ENCODE data around the gene RFT1. TPM values are rescaled to one million over a fixed set of nuclear protein-coding genes. Genes with fewer than 3 reads are reported as not detected.

RFT1 gene
- total RNA-seq, 1 donor from 2014 or later: 27.7 TPM

- Mint-ChIP-seq H3K9me3 (no peaks in the 10 kb centered on the region), H3K27me3 (ENCODE audit: low read depth) (peaks cover 6% of the 10 kb centered on the region), H3K27ac (no peak overlapping the region), H3K4me1 (peaks cover 37% of the 10 kb centered on the region), H3K4me3 (no peak overlapping the region), H3K36me3 (no peaks in the 10 kb centered on the region)
- no peak for DNase-seq (ENCODE audit: low spot score in 2 of 2, unreplicated experiment in 2 of 2)
- TF ChIP-seq, protein P1, sequence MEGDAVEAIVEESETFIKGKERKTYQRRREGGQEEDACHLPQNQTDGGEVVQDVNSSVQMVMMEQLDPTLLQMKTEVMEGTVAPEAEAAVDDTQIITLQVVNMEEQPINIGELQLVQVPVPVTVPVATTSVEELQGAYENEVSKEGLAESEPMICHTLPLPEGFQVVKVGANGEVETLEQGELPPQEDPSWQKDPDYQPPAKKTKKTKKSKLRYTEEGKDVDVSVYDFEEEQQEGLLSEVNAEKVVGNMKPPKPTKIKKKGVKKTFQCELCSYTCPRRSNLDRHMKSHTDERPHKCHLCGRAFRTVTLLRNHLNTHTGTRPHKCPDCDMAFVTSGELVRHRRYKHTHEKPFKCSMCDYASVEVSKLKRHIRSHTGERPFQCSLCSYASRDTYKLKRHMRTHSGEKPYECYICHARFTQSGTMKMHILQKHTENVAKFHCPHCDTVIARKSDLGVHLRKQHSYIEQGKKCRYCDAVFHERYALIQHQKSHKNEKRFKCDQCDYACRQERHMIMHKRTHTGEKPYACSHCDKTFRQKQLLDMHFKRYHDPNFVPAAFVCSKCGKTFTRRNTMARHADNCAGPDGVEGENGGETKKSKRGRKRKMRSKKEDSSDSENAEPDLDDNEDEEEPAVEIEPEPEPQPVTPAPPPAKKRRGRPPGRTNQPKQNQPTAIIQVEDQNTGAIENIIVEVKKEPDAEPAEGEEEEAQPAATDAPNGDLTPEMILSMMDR (IDR thresholded peaks at IDR 0.05; ENCODE audit: unreplicated experiment): no peak
Measured at GRCh38 chr3:53164911-53165310, 34.7 kb upstream of the RFT1 start.

DNA sequence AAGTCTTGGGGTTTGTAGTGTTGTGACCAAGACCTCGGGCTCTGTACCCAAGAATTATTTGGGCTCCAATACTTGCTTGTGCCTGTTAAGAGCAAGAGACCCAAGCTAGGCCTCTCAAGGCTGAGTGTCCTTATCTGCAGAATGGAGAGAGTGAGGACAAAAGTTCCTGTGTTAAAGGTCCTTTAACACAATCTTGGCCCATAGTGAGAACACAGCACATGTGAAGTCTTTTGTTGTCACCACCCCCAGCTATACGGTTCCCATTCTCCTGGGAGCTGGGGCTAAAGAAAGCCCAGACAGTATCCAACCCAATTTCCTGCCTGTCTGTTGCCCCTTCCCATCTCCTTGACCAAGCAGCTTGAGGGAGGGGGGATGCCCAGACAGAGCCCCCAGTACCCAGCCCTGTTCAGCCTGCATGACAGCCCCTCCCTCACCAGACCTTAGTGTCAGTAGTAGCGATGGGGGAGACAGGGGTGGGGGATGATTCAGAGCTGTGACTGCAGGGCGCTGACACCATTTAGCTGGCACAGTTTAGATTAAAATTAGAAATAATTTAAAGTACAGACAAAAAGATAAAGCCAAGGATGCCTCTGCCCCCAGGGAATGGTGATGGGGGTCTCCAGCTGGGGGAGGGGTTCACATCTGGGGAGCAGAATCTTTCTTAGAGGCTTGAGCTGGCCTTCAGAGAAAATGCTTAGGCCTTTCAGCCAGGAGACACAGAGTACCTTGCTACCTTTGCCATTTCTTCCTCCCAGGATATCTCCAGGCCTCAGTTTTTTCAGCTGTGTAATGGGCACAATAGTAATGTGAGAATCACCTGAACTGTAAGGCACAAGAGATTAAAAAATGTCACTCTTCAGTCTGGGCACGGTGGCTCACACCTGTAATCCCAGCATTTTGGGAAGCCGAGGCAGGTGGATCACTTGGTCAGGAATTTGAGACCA is 33.5 kb upstream of the RFT1 start:
- peak overlapping the region; percentile 70 for H3K4me3 Mint-ChIP-seq
- H3K27me3 Mint-ChIP-seq (ENCODE audit: low read depth): peaks cover 18% of the 10 kb centered on the region
- no peaks in the 10 kb centered on the region for H3K36me3 Mint-ChIP-seq
- H3K27ac Mint-ChIP-seq: peak overlapping the region; percentile 32
- no peak for DNase-seq (ENCODE audit: low spot score in 2 of 2, unreplicated experiment in 2 of 2)
- no peaks in the 10 kb centered on the region for H3K9me3 Mint-ChIP-seq
- peaks cover 33% of the 10 kb centered on the region for H3K4me1 Mint-ChIP-seq
- TF ChIP-seq, protein P1 (IDR thresholded peaks at IDR 0.05; ENCODE audit: unreplicated experiment): no peak

DNA sequence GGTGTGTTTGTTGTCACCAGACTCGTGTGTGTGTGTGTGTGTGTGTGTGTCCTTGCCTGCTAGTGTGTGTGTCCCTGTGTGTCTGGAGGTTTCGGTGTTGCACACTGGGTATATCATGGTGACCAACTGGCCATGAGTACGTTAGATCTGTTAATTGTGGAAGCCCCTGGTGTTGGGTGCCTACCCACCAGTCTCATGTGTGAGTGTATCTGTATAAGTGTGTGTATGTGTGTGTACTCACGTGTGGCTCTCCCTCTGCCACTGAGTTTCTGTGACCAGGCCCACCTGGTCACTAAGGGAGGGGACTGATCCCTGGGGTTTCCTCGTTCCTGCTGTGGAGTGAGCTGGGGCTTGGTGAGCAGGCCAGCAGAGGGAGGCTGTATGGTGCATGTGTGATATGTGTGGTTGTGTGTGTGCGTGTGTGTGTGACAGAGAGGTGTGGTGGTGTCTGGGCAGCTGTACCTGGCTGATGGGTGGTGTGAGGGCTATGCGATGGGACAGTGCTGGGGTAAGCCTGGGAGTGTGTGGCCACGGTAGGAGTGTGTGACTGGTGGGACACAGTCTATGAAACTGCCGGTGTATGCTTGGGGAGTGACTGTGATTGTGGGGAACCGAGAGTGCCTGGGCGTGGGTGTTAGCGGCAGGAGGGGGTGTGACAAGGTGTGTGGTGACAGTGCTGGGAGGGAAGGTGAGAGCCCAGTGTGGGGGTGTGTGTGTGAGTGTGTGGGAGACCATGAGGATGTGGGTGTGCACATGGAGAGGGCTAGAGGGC is 32.6 kb upstream of the RFT1 start:
- H3K4me1 Mint-ChIP-seq: peaks cover 25% of the 10 kb centered on the region
- no peaks in the 10 kb centered on the region for H3K36me3 Mint-ChIP-seq
- no peaks in the 10 kb centered on the region for H3K9me3 Mint-ChIP-seq
- peak overlapping the region; percentile 70 for H3K4me3 Mint-ChIP-seq
- TF ChIP-seq, protein P1 (IDR thresholded peaks at IDR 0.05; ENCODE audit: unreplicated experiment): no peak
- DNase-seq (ENCODE audit: low spot score in 2 of 2, unreplicated experiment in 2 of 2): no peak
- peaks cover 23% of the 10 kb centered on the region for H3K27me3 Mint-ChIP-seq (ENCODE audit: low read depth)
- peak overlapping the region; percentile 32 for H3K27ac Mint-ChIP-seq

DNA sequence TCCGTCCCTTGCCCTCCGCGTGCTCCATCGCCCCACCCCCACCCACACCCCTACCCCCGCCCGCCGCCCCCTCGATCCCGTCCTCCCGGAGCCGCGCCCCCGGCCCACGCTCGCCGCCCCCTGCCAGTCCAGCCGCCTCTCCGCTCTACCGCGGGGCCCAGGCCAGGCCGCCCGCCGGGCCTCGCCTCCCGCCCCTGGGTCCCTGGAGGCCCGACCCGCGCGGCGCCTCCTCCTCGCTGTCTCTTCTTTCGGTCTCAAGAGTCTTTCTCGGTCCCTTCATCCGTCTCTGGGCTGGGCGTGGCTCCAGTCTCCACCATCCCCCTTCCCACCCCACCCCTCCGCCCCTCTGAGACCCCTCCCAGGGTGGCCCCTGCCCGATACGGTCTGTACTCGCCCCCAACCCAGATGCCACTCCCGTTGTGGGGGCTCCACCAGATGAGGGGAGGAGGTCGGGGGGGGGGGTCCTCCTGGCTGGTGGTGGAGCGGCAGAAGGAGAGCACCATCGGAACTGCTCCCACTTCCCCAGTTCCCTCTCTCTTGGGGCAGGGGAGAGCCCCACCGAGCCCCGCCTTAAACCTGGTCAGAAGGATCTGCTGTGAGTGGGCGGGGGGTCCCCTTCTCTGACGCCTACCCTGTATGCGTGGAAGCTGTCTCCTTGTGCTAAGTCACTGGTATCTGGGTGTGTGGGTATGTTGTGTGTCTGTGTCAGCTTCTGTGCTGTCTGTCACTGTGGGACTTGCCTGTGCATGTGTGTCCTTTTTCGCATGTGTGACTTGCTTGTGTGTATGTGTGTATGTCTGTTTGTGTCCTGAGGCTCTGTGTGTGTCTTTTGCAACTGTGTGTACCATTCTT is 31.8 kb upstream of the RFT1 start:
- TF ChIP-seq, protein P1 (IDR thresholded peaks at IDR 0.05; ENCODE audit: unreplicated experiment): no peak
- peak overlapping the region; percentile 32 for H3K27ac Mint-ChIP-seq

GRCh38 chr3:53161450-53161819 is 31.2 kb upstream of the RFT1 start:
- Mint-ChIP-seq H3K4me1 (peaks cover 25% of the 10 kb centered on the region), H3K36me3 (no peaks in the 10 kb centered on the region), H3K4me3 (peak overlapping the region; percentile 82), H3K27me3 (ENCODE audit: low read depth) (peaks cover 35% of the 10 kb centered on the region), H3K27ac (peak overlapping the region; percentile 71), H3K9me3 (no peaks in the 10 kb centered on the region)
- TF ChIP-seq, protein P1 (IDR thresholded peaks at IDR 0.05; ENCODE audit: unreplicated experiment): no peak
- no peak for DNase-seq (ENCODE audit: low spot score in 2 of 2, unreplicated experiment in 2 of 2)

More for the DNA sequence above, 31.8 kb upstream of the RFT1 start:
- Mint-ChIP-seq H3K9me3 (no peaks in the 10 kb centered on the region), H3K27me3 (ENCODE audit: low read depth) (peaks cover 30% of the 10 kb centered on the region), H3K4me1 (peaks cover 21% of the 10 kb centered on the region), H3K36me3 (no peaks in the 10 kb centered on the region), H3K4me3 (peak overlapping the region; percentile 82)
- DNase-seq (ENCODE audit: low spot score in 2 of 2, unreplicated experiment in 2 of 2): peak in 1 of 2 experiments; percentile 55

All from mesothelial cell of epicardium (in vitro differentiated cells).